Measurements from ENCODE around the gene HLTF. TPM values are rescaled to one million over a fixed set of nuclear protein-coding genes. Genes with fewer than 3 reads are reported as not detected.
A peak's percentile ranks its signal among the peaks of the same experiment; 100 is the strongest.

Gene HLTF
- total RNA-seq, 3 donors from 2014 or later (not counting 1 experiment from before 2014, with no cell fraction given): 15.0 to 19.0 (median 18.3) TPM

DNA sequence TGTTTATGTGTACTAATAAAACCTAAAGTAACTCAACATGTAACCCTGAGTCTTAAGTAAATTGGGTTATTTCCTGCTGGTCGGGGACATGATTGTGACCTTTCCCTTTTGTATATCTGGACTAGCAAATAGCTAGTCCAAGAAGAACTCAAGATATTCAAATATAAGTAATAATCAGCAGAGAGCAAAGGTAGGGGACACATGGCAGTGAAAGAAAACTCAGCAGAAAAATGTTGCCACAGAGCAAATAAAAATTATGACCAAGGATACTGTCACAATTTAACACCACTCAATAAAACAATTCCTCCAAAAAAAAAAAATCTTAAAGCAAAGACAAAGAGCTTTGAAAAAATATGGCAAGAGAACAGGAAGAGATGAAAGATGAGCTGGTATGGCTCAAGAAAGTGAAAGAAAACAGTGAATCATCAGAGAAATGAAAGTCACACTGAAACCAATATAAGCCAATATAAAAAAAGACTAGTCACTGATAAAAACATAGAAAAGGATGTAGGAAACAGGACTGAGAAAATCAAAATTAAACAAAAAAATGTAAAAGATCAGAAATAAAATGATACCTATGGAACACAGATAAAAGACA, 43.4 kb downstream of the HLTF start:
- TF ChIP-seq, protein P1, sequence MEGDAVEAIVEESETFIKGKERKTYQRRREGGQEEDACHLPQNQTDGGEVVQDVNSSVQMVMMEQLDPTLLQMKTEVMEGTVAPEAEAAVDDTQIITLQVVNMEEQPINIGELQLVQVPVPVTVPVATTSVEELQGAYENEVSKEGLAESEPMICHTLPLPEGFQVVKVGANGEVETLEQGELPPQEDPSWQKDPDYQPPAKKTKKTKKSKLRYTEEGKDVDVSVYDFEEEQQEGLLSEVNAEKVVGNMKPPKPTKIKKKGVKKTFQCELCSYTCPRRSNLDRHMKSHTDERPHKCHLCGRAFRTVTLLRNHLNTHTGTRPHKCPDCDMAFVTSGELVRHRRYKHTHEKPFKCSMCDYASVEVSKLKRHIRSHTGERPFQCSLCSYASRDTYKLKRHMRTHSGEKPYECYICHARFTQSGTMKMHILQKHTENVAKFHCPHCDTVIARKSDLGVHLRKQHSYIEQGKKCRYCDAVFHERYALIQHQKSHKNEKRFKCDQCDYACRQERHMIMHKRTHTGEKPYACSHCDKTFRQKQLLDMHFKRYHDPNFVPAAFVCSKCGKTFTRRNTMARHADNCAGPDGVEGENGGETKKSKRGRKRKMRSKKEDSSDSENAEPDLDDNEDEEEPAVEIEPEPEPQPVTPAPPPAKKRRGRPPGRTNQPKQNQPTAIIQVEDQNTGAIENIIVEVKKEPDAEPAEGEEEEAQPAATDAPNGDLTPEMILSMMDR (IDR thresholded peaks at IDR 0.05): no peak
- no CpG with 5 or more reads among the region's 1 CpG for WGBS (ENCODE audit: insufficient coverage)
- Histone ChIP-seq H3K27me3 (ENCODE audit: control insufficient read depth, insufficient read depth, low read length) (no peaks in the 10 kb centered on the region), H3K4me1 (ENCODE audit: control insufficient read depth, insufficient read depth, low read length) (no peaks in the 10 kb centered on the region), H3K27ac (ENCODE audit: low read length) (no peak overlapping the region), H3K9me3 (ENCODE audit: control insufficient read depth, insufficient read depth, low read length) (no peaks in the 10 kb centered on the region), H3K4me3 (ENCODE audit: low read length) (no peak overlapping the region), H3K36me3 (ENCODE audit: control insufficient read depth, insufficient read depth, low read length) (peaks cover 23% of the 10 kb centered on the region)
- no peaks in the 10 kb centered on the region for H3K9me3 Mint-ChIP-seq
- H3K27ac Mint-ChIP-seq: peak overlapping the region; percentile 77 to 78
- H3K27me3 Mint-ChIP-seq (ENCODE audit: low read depth in 2 of 2): no peaks in the 10 kb centered on the region
- H3K36me3 Mint-ChIP-seq: peaks cover 15% of the 10 kb centered on the region
- ATAC-seq: peak; percentile 49 to 76 (median 53)
- intact Hi-C loops (cut with micrococcal nuclease): no loop called here
- H3K4me1 Mint-ChIP-seq: peaks cover 19 to 24% of the 10 kb centered on the region in 2 donors
- no peak for DNase-seq
- peak overlapping the region; percentile 40 for H3K4me3 Mint-ChIP-seq

DNA sequence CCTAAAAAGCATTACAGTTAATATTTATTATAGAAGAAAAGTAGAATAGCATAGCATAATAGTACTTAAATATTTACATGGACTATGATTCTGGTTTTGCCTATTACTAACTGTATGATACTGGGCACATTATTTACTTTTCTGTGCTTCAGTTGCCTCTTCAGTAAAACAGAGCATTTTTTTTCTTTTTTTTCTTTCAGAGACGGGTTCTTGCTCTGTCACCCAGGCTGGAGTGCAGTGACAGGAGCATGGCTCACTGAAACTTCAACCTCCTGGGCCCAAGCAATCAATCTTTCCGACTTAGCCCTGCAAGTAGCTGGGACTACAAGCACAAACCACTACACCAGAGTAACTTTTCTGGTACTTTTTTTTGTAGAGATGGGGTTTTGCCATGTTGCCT, 48.0 kb downstream of the HLTF start:
- Mint-ChIP-seq H3K4me3 (no peak overlapping the region), H3K27me3 (ENCODE audit: low read depth in 2 of 2) (no peaks in the 10 kb centered on the region), H3K9me3 (no peaks in the 10 kb centered on the region), H3K36me3 (peaks cover 6% of the 10 kb centered on the region), H3K27ac (no peak overlapping the region), H3K4me1 (peaks cover 14 to 17% of the 10 kb centered on the region in 2 donors)
- intact Hi-C loops (cut with micrococcal nuclease): no loop called here
- DNase-seq (no peak), ATAC-seq (no peak)
- Histone ChIP-seq H3K27me3 (ENCODE audit: control insufficient read depth, insufficient read depth, low read length) (no peaks in the 10 kb centered on the region), H3K4me3 (ENCODE audit: low read length) (no peak overlapping the region), H3K9me3 (ENCODE audit: control insufficient read depth, insufficient read depth, low read length) (no peaks in the 10 kb centered on the region), H3K27ac (ENCODE audit: low read length) (no peak overlapping the region), H3K4me1 (ENCODE audit: control insufficient read depth, insufficient read depth, low read length) (no peaks in the 10 kb centered on the region), H3K36me3 (ENCODE audit: control insufficient read depth, insufficient read depth, low read length) (peaks cover 26% of the 10 kb centered on the region)
- 88% methylated on average over 2 of the region's 2 CpGs for WGBS (ENCODE audit: insufficient coverage)
- TF ChIP-seq, protein P1 (IDR thresholded peaks at IDR 0.05): no peak

DNA sequence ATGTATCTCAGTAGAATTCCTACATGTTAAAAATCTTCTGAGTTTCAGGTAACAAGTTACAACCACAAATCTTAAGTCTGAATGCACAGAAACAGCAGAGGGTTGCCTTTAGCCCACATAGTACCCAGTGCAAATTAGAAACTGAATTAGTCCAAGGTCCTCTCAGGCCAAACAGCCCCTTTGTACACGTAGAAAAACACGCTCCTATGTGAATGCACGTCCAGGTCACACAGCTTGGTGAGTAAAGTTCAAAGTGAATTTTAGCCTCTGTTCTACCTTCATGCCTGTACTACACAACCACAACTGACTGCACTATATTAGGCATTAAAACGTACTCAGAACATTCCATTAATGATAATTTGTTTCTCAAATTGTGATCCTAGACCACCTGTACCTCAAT, 48.6 kb downstream of the HLTF start:
- no peak for ATAC-seq
- TF ChIP-seq, protein P1 (IDR thresholded peaks at IDR 0.05): no peak
- intact Hi-C loops (cut with micrococcal nuclease): no loop called here

DNA sequence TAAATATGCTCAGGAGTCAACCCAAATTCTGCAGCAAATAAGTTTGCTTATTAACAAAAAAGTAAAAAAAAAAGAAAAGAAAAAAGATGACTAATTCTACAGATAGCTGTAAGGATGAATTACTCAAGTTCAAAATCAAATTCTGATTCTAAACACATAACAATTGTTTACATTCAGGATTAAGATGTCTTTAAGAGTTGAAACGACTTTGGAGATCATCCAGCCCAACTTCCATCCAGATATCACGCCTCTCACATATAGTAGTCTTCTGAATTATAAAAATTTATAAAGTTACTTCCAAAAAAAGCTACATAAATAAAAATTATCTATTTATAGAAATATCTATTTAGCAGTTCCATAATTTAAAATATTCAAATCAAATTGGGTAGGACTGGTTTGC, 55.2 kb downstream of the HLTF start:
- no CpG with 5 or more reads among the region's 2 CpGs for WGBS (ENCODE audit: insufficient coverage)
- Mint-ChIP-seq H3K4me1 (no peaks in the 10 kb centered on the region), H3K4me3 (no peak overlapping the region), H3K36me3 (peaks cover 7% of the 10 kb centered on the region), H3K9me3 (no peaks in the 10 kb centered on the region), H3K27me3 (ENCODE audit: low read depth in 2 of 2) (no peaks in the 10 kb centered on the region), H3K27ac (no peak overlapping the region)
- intact Hi-C loops (cut with micrococcal nuclease): no loop called here
- TF ChIP-seq, protein P1 (IDR thresholded peaks at IDR 0.05): no peak
- no peaks in the 10 kb centered on the region for H3K9me3 ChIP-seq (ENCODE audit: control insufficient read depth, insufficient read depth, low read length)
- no peak overlapping the region for H3K4me3 ChIP-seq (ENCODE audit: low read length)
- DNase-seq (no peak), ATAC-seq (no peak)
- H3K4me1 ChIP-seq (ENCODE audit: control insufficient read depth, insufficient read depth, low read length): no peaks in the 10 kb centered on the region
- no peak overlapping the region for H3K27ac ChIP-seq (ENCODE audit: low read length)
- H3K27me3 ChIP-seq (ENCODE audit: control insufficient read depth, insufficient read depth, low read length): no peaks in the 10 kb centered on the region
- H3K36me3 ChIP-seq (ENCODE audit: control insufficient read depth, insufficient read depth, low read length): peaks cover 42% of the 10 kb centered on the region

More for the DNA sequence above, 48.6 kb downstream of the HLTF start:
- Mint-ChIP-seq H3K9me3 (no peaks in the 10 kb centered on the region), H3K4me3 (no peak overlapping the region), H3K27ac (no peak overlapping the region), H3K4me1 (peaks cover 7 to 10% of the 10 kb centered on the region in 2 donors), H3K27me3 (ENCODE audit: low read depth in 2 of 2) (no peaks in the 10 kb centered on the region), H3K36me3 (peaks cover 6% of the 10 kb centered on the region)
- Histone ChIP-seq H3K27me3 (ENCODE audit: control insufficient read depth, insufficient read depth, low read length) (no peaks in the 10 kb centered on the region), H3K4me1 (ENCODE audit: control insufficient read depth, insufficient read depth, low read length) (no peaks in the 10 kb centered on the region), H3K4me3 (ENCODE audit: low read length) (no peak overlapping the region), H3K9me3 (ENCODE audit: control insufficient read depth, insufficient read depth, low read length) (no peaks in the 10 kb centered on the region), H3K36me3 (ENCODE audit: control insufficient read depth, insufficient read depth, low read length) (peaks cover 26% of the 10 kb centered on the region), H3K27ac (ENCODE audit: low read length) (no peak overlapping the region)
- DNase-seq: no peak
- WGBS (ENCODE audit: insufficient coverage): 91% methylated on average over 4 of the region's 4 CpGs
